ENCODE data around the gene NUP93. TPM values are rescaled to one million over a fixed set of nuclear protein-coding genes. Genes with fewer than 3 reads are reported as not detected.
A peak's percentile ranks its signal among the peaks of the same experiment; 100 is the strongest.

NUP93 gene
- total RNA-seq, 1 experiment from 2014 or later: 165 TPM

- Histone ChIP-seq H3K9me3 (ENCODE audit: control insufficient read depth, low read depth, low read length) (no peaks in the 10 kb centered on the region), H4K5ac (ENCODE audit: insufficient read length, low read depth, low read length) (no peak overlapping the region), H3K56ac (ENCODE audit: insufficient read length, low read depth, low read length) (no peak overlapping the region), H4K8ac (replicated peaks; ENCODE audit: insufficient read length, low read depth, low read length) (no peak overlapping the region), H3K23me2 (ENCODE audit: insufficient read length, low read depth, low read length, poor library complexity, severe bottlenecking) (peaks cover 8% of the 10 kb centered on the region), H2BK12ac (ENCODE audit: insufficient read length, low read depth, low read length) (no peak overlapping the region), H2BK15ac (ENCODE audit: low read depth, low read length) (no peak overlapping the region), H3K27ac (ENCODE audit: insufficient read length, low read depth, low read length) (no peak overlapping the region), H3K18ac (ENCODE audit: insufficient read length, low read depth, low read length) (no peak overlapping the region), H3K79me1 (ENCODE audit: insufficient read depth, low read depth, low read length, poor library complexity, severe bottlenecking) (no peaks in the 10 kb centered on the region), H2BK120ac (ENCODE audit: low read depth, low read length, poor library complexity, severe bottlenecking) (no peak overlapping the region), H2BK20ac (ENCODE audit: low read depth, low read length, poor library complexity, severe bottlenecking) (no peak overlapping the region), H3K4ac (ENCODE audit: low read depth, low read length) (no peak overlapping the region), H3K4me1 (ENCODE audit: insufficient read depth, low read length) (no peaks in the 10 kb centered on the region), H2BK5ac (ENCODE audit: insufficient read length, low read length) (no peak overlapping the region), H3K9ac (ENCODE audit: extremely low read depth, insufficient read length, low read length) (no peak overlapping the region), H3T11ph (ENCODE audit: low read length) (no peak overlapping the region), H3K4me2 (ENCODE audit: insufficient read depth, insufficient read length, low read length) (peak overlapping the region; percentile 79), H3K14ac (ENCODE audit: insufficient read depth, low read length) (no peak overlapping the region), H4K91ac (ENCODE audit: insufficient read length, low read depth, low read length) (no peak overlapping the region), H4K20me1 (ENCODE audit: control insufficient read depth, insufficient read depth, insufficient read length) (no peaks in the 10 kb centered on the region), H2AFZ (ENCODE audit: low read length) (no peak overlapping the region), H3K27me3 (ENCODE audit: insufficient read depth, low read length) (no peaks in the 10 kb centered on the region), H3K23ac (ENCODE audit: insufficient read length, low read depth, low read length) (no peak overlapping the region), H3K79me2 (ENCODE audit: insufficient read depth, low read length) (no peaks in the 10 kb centered on the region), H2AK5ac (ENCODE audit: insufficient read length, low read length) (no peak overlapping the region)
- H3K27ac Mint-ChIP-seq: no peak overlapping the region
- peaks cover 9 to 11% of the 10 kb centered on the region in 2 experiments for H3K9me3 Mint-ChIP-seq
- H3K4me1 Mint-ChIP-seq: peaks cover 19 to 24% of the 10 kb centered on the region in 2 experiments
- no peak for DNase-seq
- H3K27me3 Mint-ChIP-seq (ENCODE audit: low read depth): peaks cover 54% of the 10 kb centered on the region
- no peak for TF ChIP-seq CTCF (conservative IDR thresholded peaks at IDR 0.05)
- peaks cover 3 to 13% (median 8%) of the 10 kb centered on the region in 3 experiments; a peak in 6 of 7 replicates for H3K36me3 Mint-ChIP-seq (ENCODE audit: insufficient read depth in 1 of 3, low read depth in 3 of 3)
- no CpG with 5 or more reads among the region's 5 CpGs for WGBS (ENCODE audit: extremely low coverage, insufficient read length, low lambda C conversion rate)
- H3K4me3 Mint-ChIP-seq: peak overlapping the region in 1 of 2 experiments; percentile 89; a peak in 4 of 5 replicates
Measured at GRCh38 chr16:56683424-56684172, 46.3 kb upstream of the NUP93 start.

Data from H9 (cell line).